HEK293 (cell line): ENCODE results near the gene LAP3.

Experiments used
- CTCF ChIA-PET: fragments of 350-600 bp; formaldehyde crosslinking; extraction: SDS; loops from one replicate; lab custom pipeline; 2021; ENCODE audit warnings: antibody characterized with exemption; lab: Yijun Ruan, JAX
- POLR2A ChIA-PET: fragments of 300-600 bp; formaldehyde crosslinking; extraction: SDS; loops from one replicate; lab custom pipeline; 2020; ENCODE audit warnings: antibody characterized with exemption, inconsistent platforms; lab: Yijun Ruan, JAX
- H3K27ac ChIP-seq: fragments of 200-500 bp; sonication (Bioruptor generic); 2 replicates; pipeline ENCODE4 v1.5.1; 2014; ENCODE audit warnings: low read depth, low read length, control low read depth, inconsistent platforms; ENCODE audit errors: extremely low read depth
- H3K36me3 ChIP-seq, 2 experiments: fragments of 200-500 bp in 1 of 2; sonication (Bioruptor generic) in 1 of 2; 1 replicate in 1 of 2; 2 replicates in 1 of 2; pipeline ENCODE4 v1.5.1; 2014 to 2017; ENCODE audit warnings: inconsistent platforms in 2 of 2, low read length in 2 of 2; ENCODE audit not compliant: control insufficient read depth in 2 of 2, insufficient read depth in 1 of 2
- H3K4me1 ChIP-seq: fragments of 200-500 bp; sonication (Bioruptor generic); 2 replicates; pipeline ENCODE4 v1.5.1; 2014; ENCODE audit warnings: mild to moderate bottlenecking, low read length, inconsistent platforms; ENCODE audit not compliant: control insufficient read depth, insufficient read depth
- H3K4me3 ChIP-seq: 2 replicates; pipeline ENCODE4 v1.5.1; 2011; ENCODE audit warnings: low read depth, mild to moderate bottlenecking, control low read depth, low read length, moderate library complexity
- H3K9me3 ChIP-seq: fragments of 200-500 bp; sonication (Bioruptor generic); 2 replicates; pipeline ENCODE4 v1.5.1; 2014; ENCODE audit warnings: low read depth, low read length, inconsistent platforms; ENCODE audit not compliant: control insufficient read depth, insufficient read depth
- HOXC10 ChIP-seq: sonication (generic); formaldehyde crosslinking; IDR thresholded peaks from 2 replicates; pipeline ENCODE4 v1.8.1; 2023; ENCODE audit warnings: mild to moderate bottlenecking, missing genetic modification reagents
- SCRT1 ChIP-seq: fragments of 450-650 bp; formaldehyde crosslinking; IDR thresholded peaks from 2 replicates; pipeline ENCODE4 v1.5.1; 2016; ENCODE audit warnings: missing biosample characterization, missing genetic modification characterization, borderline replicate concordance
- SCRT2 ChIP-seq: fragments of 450-650 bp; formaldehyde crosslinking; IDR thresholded peaks from 2 replicates; pipeline ENCODE4 v1.5.1; 2016; ENCODE audit warnings: missing biosample characterization, missing genetic modification characterization
- ZBTB49 ChIP-seq: fragments of 450-650 bp; formaldehyde crosslinking; IDR thresholded peaks from 2 replicates; pipeline ENCODE4 v1.5.1; 2016; ENCODE audit warnings: missing biosample characterization, missing genetic modification characterization, low read depth
- ZNF10 ChIP-seq: fragments of 450-650 bp; formaldehyde crosslinking; IDR thresholded peaks from 2 replicates; pipeline ENCODE4 v1.5.1; 2017; ENCODE audit warnings: missing biosample characterization, missing genetic modification characterization
- ZNF221 ChIP-seq: fragments of 450-650 bp; formaldehyde crosslinking; IDR thresholded peaks from 2 replicates; pipeline ENCODE4 v1.5.1; 2017; ENCODE audit warnings: missing biosample characterization, missing genetic modification characterization, borderline replicate concordance
- ZNF248 ChIP-seq: fragments of 450-650 bp; formaldehyde crosslinking; IDR thresholded peaks from 2 replicates; pipeline ENCODE4 v1.5.1; 2017; ENCODE audit warnings: missing biosample characterization, missing genetic modification characterization
- ZNF292 ChIP-seq: fragments of 450-650 bp; formaldehyde crosslinking; IDR thresholded peaks from 2 replicates; pipeline ENCODE4 v1.5.1; 2016; ENCODE audit warnings: low read depth, missing biosample characterization, missing genetic modification characterization, borderline replicate concordance
- ZNF404 ChIP-seq: fragments of 450-650 bp; formaldehyde crosslinking; IDR thresholded peaks from 2 replicates; pipeline ENCODE4 v1.5.1; 2017; ENCODE audit warnings: missing biosample characterization, missing genetic modification characterization
- ZNF513 ChIP-seq: fragments of 450-650 bp; IDR thresholded peaks from 2 replicates; pipeline ENCODE4 v1.5.1; 2018; ENCODE audit warnings: missing biosample characterization, missing genetic modification characterization
- ZNF529 ChIP-seq: fragments of 450-650 bp; formaldehyde crosslinking; IDR thresholded peaks from 2 replicates; pipeline ENCODE4 v1.5.1; 2017; ENCODE audit warnings: missing genetic modification characterization, missing biosample characterization; ENCODE audit not compliant: insufficient replicate concordance
- ZNF610 ChIP-seq: fragments of 450-650 bp; formaldehyde crosslinking; IDR thresholded peaks from 2 replicates; pipeline ENCODE4 v1.5.1; 2016; ENCODE audit warnings: missing biosample characterization, missing genetic modification characterization, borderline replicate concordance
- ZNF792 ChIP-seq: fragments of 450-650 bp; formaldehyde crosslinking; IDR thresholded peaks from 2 replicates; pipeline ENCODE4 v1.5.1; 2016; ENCODE audit warnings: missing biosample characterization, missing genetic modification characterization
- ZNF830 ChIP-seq: fragments of 450-650 bp; IDR thresholded peaks from 2 replicates; pipeline ENCODE4 v1.5.0; 2018; ENCODE audit warnings: missing biosample characterization, missing genetic modification characterization, low read depth, mild to moderate bottlenecking, moderate library complexity
- ZSCAN23 ChIP-seq: fragments of 450-650 bp; formaldehyde crosslinking; IDR thresholded peaks from 2 replicates; pipeline ENCODE4 v1.5.1; 2016; ENCODE audit warnings: missing biosample characterization, missing genetic modification characterization

Gene LAP3

DNA sequence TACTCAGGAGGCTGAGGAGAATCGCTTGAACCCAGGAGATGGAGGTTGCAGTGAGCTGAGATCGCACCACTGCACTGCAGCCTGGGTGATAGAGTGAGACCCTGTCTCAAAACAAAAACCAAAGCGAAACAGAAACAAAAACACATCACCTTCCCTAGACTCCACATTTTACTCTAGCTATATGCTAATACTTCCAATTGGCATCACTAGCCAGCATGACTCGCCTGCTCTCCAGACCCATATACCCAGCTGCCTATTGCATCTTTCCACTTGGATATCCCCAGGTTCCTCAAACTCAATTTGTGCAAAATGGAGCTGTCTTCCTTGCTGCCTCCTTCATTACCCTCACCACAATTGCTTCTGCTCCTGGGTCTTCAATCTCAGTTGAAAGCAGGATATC is 22.4 kb upstream of the LAP3 start:
- Histone ChIP-seq H3K36me3 (no peaks in the 10 kb centered on the region), H3K4me1 (no peaks in the 10 kb centered on the region), H3K27ac (no peak overlapping the region), H3K4me3 (no peak overlapping the region), H3K9me3 (no peaks in the 10 kb centered on the region)
- ChIA-PET POLR2A (no interaction called here), CTCF (no interaction called here)
- TF ChIP-seq ZNF610 (tag by site-specific recombination) = no peak
- no peak for TF ChIP-seq ZNF529
- no peak for TF ChIP-seq ZNF292 (tag by site-specific recombination)
- TF ChIP-seq ZNF792 = no peak
- TF ChIP-seq ZBTB49 (tag by site-specific recombination) = no peak
- no peak for TF ChIP-seq ZSCAN23 (tag by site-specific recombination)
- no peak for TF ChIP-seq ZNF404 (tag by site-specific recombination)
- TF ChIP-seq ZNF221 (tag by site-specific recombination) = no peak

- no peaks in the 10 kb centered on the region for H3K4me1 ChIP-seq
- H3K36me3 ChIP-seq = no peaks in the 10 kb centered on the region
- no peak for TF ChIP-seq SCRT1 (tag by site-specific recombination)
- no peak for TF ChIP-seq ZNF830 (tag by site-specific recombination)
- TF ChIP-seq HOXC10 (CRISPR knock-in tag) = no peak
- TF ChIP-seq ZNF10 (tag by site-specific recombination) = no peak
- ChIA-PET CTCF (interaction anchor here (0.6 kb wide), 1 partner anchor 15 kb away, joined by 4 read pairs; no protein-coding TSS in a partner anchor), POLR2A (no interaction called here)
- no peak overlapping the region for H3K27ac ChIP-seq
- H3K4me3 ChIP-seq = no peak overlapping the region
- no peaks in the 10 kb centered on the region for H3K9me3 ChIP-seq
Measured at GRCh38 chr4:17556498-17556897, 20.5 kb upstream of the LAP3 start.

- H3K9me3 ChIP-seq = no peaks in the 10 kb centered on the region
- no peaks in the 10 kb centered on the region for H3K36me3 ChIP-seq
- H3K4me1 ChIP-seq = no peaks in the 10 kb centered on the region
- CTCF ChIA-PET = interaction anchor here (0.6 to 0.7 kb wide), 2 partner anchors 9 to 356 kb away, joined by 3 to 5 read pairs; no protein-coding TSS in a partner anchor
- POLR2A ChIA-PET = no interaction called here
- TF ChIP-seq ZNF248 (tag by site-specific recombination) (no peak), SCRT2 (tag by site-specific recombination) (peak; percentile 88), ZNF513 (0 out of 2 replicates have a peak, but pooled peaks have one; percentile 32), SCRT1 (tag by site-specific recombination) (peak; percentile 77; the same call in 1 of the 2 replicates)
- no peak overlapping the region for H3K27ac ChIP-seq
- H3K4me3 ChIP-seq = no peak overlapping the region
Measured at GRCh38 chr4:17557880-17558279, 19.1 kb upstream of the LAP3 start.
